Neutrophil (primary cell): ENCODE results near the gene CRADD.

Experiments
- H3K27ac ChIP-seq: fragments of 200-600 bp; sonication (generic); 2 replicates; pipeline ENCODE4 v1.5.1; 2016; ENCODE audit warnings: mild to moderate bottlenecking, moderate library complexity
- H3K27me3 ChIP-seq: fragments of 200-600 bp; sonication (generic); 2 replicates; pipeline ENCODE4 v1.6.0; 2016; ENCODE audit warnings: mild to moderate bottlenecking
- H3K36me3 ChIP-seq: fragments of 200-600 bp; sonication (generic); 2 replicates; pipeline ENCODE4 v1.5.1; 2017
- H3K4me1 ChIP-seq, 2 experiments: fragments of 200-600 bp in 1 of 2; sonication (generic) in 1 of 2; 1 replicate in 1 of 2; 2 replicates in 1 of 2; pipeline versions ENCODE4 v1.5.1 to v1.6.1; 2013 to 2016; ENCODE audit warnings: low read depth in 1 of 2, low read length in 1 of 2, mild to moderate bottlenecking in 1 of 2, moderate library complexity in 1 of 2; ENCODE audit not compliant: control insufficient read depth in 1 of 2, insufficient read depth in 1 of 2
- H3K4me3 ChIP-seq, 2 experiments: fragments of 200-600 bp in 1 of 2; sonication (generic) in 1 of 2; 1 replicate in 1 of 2; 2 replicates in 1 of 2; pipeline ENCODE4 v1.5.1; 2013 to 2016; ENCODE audit warnings: low read depth in 1 of 2, low read length in 1 of 2, mild to moderate bottlenecking in 1 of 2, moderate library complexity in 1 of 2
- H3K9me3 ChIP-seq: fragments of 200-600 bp; sonication (generic); 2 replicates; pipeline ENCODE4 v1.5.1; 2016
- CTCF ChIP-seq: fragments of 200-600 bp; sonication (generic); IDR thresholded peaks from 2 replicates; pipeline ENCODE4 v1.5.1; 2016; ENCODE audit warnings: antibody characterized with exemption

Gene CRADD

GRCh38 chr12:93733928-93734327, 56.8 kb downstream of the CRADD start:
- no peak overlapping the region for H3K4me3 ChIP-seq
- TF ChIP-seq CTCF, result no peak
- H3K9me3 ChIP-seq, result no peaks in the 10 kb centered on the region
- H3K4me1 ChIP-seq, result no peaks in the 10 kb centered on the region
- no peaks in the 10 kb centered on the region for H3K27me3 ChIP-seq
- no peaks in the 10 kb centered on the region for H3K36me3 ChIP-seq
- H3K27ac ChIP-seq, result no peak overlapping the region

GRCh38 chr12:93734784-93735183, 57.6 kb downstream of the CRADD start:
- Histone ChIP-seq H3K36me3 (no peaks in the 10 kb centered on the region), H3K27ac (no peak overlapping the region), H3K27me3 (peaks cover under 1% of the 10 kb centered on the region), H3K4me3 (no peak overlapping the region), H3K4me1 (no peaks in the 10 kb centered on the region), H3K9me3 (no peaks in the 10 kb centered on the region)
- no peak for TF ChIP-seq CTCF

- H3K4me1 ChIP-seq, result peaks cover 2 to 13% of the 10 kb centered on the region in 2 experiments
- peaks cover 20% of the 10 kb centered on the region for H3K27me3 ChIP-seq
- H3K4me3 ChIP-seq, result no peak overlapping the region
- no peak for TF ChIP-seq CTCF
- H3K27ac ChIP-seq, result no peak overlapping the region
- no peaks in the 10 kb centered on the region for H3K36me3 ChIP-seq
- no peaks in the 10 kb centered on the region for H3K9me3 ChIP-seq
These were observed 59.5 kb downstream of the CRADD start for GRCh38 chr12:93736640-93737178.

GRCh38 chr12:93737457-93738198, 60.5 kb downstream of the CRADD start:
- peaks cover 9 to 21% of the 10 kb centered on the region in 2 experiments for H3K4me1 ChIP-seq
- H3K36me3 ChIP-seq, result no peaks in the 10 kb centered on the region
- H3K9me3 ChIP-seq, result no peaks in the 10 kb centered on the region
- no peak overlapping the region for H3K4me3 ChIP-seq
- TF ChIP-seq CTCF, result no peak
- no peak overlapping the region for H3K27ac ChIP-seq
- peaks cover 29% of the 10 kb centered on the region for H3K27me3 ChIP-seq

- H3K27me3 ChIP-seq, result peaks cover 37% of the 10 kb centered on the region
- H3K36me3 ChIP-seq, result no peaks in the 10 kb centered on the region
- no peak for TF ChIP-seq CTCF
- H3K4me3 ChIP-seq, result no peak overlapping the region
- H3K27ac ChIP-seq, result no peak overlapping the region
- H3K9me3 ChIP-seq, result no peaks in the 10 kb centered on the region
- H3K4me1 ChIP-seq, result peaks cover 13 to 27% of the 10 kb centered on the region in 2 experiments
These were observed 61.3 kb downstream of the CRADD start for GRCh38 chr12:93738199-93739058.
